Measurements from ENCODE around the gene STAT4. TPM values are rescaled to one million over a fixed set of nuclear protein-coding genes. Genes with fewer than 3 reads are reported as not detected.

STAT4 gene
- total RNA-seq, 1 experiment from 2014 or later, result 0.33 TPM

DNA sequence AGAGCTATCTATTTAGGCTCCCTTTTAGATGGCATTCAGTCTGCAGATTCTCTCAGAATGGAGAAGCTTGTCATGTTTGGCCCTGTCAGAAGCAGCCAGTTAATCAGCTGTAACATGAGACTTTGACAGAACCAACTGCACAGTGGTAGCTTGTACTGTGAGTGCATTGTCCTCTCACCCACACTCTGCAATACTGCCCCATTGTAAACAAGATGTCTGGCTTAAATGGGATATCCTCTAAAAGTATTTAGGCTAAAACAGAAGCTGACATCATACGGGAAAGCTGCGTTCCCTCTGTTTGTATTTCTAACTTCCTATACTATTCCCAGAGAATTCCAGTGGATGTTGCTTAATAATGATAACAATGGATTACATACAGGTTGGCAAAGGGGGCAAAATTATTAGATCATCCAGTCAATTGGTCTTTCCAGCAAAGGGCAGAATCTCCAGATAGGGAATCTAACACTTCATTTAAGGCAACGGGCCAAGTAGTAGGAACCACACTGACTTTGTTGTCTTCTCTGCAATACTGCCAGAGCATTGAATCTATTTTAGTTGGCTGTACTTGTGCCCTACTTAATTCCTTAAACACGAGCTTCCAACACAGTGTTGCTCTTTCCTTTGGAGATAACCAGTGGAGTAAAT, 15.4 kb upstream of the STAT4 start:
- DNase-seq, result no peak
- Histone ChIP-seq H3K18ac (ENCODE audit: insufficient read length, low read depth, low read length) (no peak overlapping the region), H3T11ph (ENCODE audit: low read length) (no peak overlapping the region), H3K4ac (ENCODE audit: low read depth, low read length) (no peak overlapping the region), H3K9ac (ENCODE audit: extremely low read depth, insufficient read length, low read length) (no peak overlapping the region), H3K14ac (ENCODE audit: insufficient read depth, low read length) (no peak overlapping the region), H3K4me1 (ENCODE audit: insufficient read depth, low read length) (no peaks in the 10 kb centered on the region), H2AK5ac (ENCODE audit: insufficient read length, low read length) (no peak overlapping the region), H3K23ac (ENCODE audit: insufficient read length, low read depth, low read length) (no peak overlapping the region), H3K4me2 (ENCODE audit: insufficient read depth, insufficient read length, low read length) (no peak overlapping the region), H4K91ac (ENCODE audit: insufficient read length, low read depth, low read length) (no peak overlapping the region), H4K20me1 (ENCODE audit: control insufficient read depth, insufficient read depth, insufficient read length) (no peaks in the 10 kb centered on the region), H3K9me3 (ENCODE audit: control insufficient read depth, low read depth, low read length) (no peaks in the 10 kb centered on the region), H2BK12ac (ENCODE audit: insufficient read length, low read depth, low read length) (no peak overlapping the region), H4K8ac (replicated peaks; ENCODE audit: insufficient read length, low read depth, low read length) (no peak overlapping the region), H3K27ac (ENCODE audit: insufficient read length, low read depth, low read length) (no peak overlapping the region), H2BK5ac (ENCODE audit: insufficient read length, low read length) (no peak overlapping the region), H3K56ac (ENCODE audit: insufficient read length, low read depth, low read length) (no peak overlapping the region), H4K5ac (ENCODE audit: insufficient read length, low read depth, low read length) (no peak overlapping the region), H3K79me1 (ENCODE audit: insufficient read depth, low read depth, low read length, poor library complexity, severe bottlenecking) (no peaks in the 10 kb centered on the region), H2AFZ (ENCODE audit: low read length) (no peak overlapping the region), H3K23me2 (ENCODE audit: insufficient read length, low read depth, low read length, poor library complexity, severe bottlenecking) (no peaks in the 10 kb centered on the region), H3K79me2 (ENCODE audit: insufficient read depth, low read length) (no peaks in the 10 kb centered on the region), H2BK120ac (ENCODE audit: low read depth, low read length, poor library complexity, severe bottlenecking) (no peak overlapping the region), H2BK20ac (ENCODE audit: low read depth, low read length, poor library complexity, severe bottlenecking) (no peak overlapping the region), H3K27me3 (ENCODE audit: insufficient read depth, low read length) (no peaks in the 10 kb centered on the region), H2BK15ac (ENCODE audit: low read depth, low read length) (no peak overlapping the region)
- no CpG with 5 or more reads among the region's 4 CpGs for WGBS (ENCODE audit: extremely low coverage, insufficient read length, low lambda C conversion rate)
- no peak overlapping the region for H3K4me3 Mint-ChIP-seq
- no peaks in the 10 kb centered on the region for H3K9me3 Mint-ChIP-seq
- TF ChIP-seq, protein P1, sequence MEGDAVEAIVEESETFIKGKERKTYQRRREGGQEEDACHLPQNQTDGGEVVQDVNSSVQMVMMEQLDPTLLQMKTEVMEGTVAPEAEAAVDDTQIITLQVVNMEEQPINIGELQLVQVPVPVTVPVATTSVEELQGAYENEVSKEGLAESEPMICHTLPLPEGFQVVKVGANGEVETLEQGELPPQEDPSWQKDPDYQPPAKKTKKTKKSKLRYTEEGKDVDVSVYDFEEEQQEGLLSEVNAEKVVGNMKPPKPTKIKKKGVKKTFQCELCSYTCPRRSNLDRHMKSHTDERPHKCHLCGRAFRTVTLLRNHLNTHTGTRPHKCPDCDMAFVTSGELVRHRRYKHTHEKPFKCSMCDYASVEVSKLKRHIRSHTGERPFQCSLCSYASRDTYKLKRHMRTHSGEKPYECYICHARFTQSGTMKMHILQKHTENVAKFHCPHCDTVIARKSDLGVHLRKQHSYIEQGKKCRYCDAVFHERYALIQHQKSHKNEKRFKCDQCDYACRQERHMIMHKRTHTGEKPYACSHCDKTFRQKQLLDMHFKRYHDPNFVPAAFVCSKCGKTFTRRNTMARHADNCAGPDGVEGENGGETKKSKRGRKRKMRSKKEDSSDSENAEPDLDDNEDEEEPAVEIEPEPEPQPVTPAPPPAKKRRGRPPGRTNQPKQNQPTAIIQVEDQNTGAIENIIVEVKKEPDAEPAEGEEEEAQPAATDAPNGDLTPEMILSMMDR (conservative IDR thresholded peaks at IDR 0.05), result no peak
- H3K27ac Mint-ChIP-seq, result no peak overlapping the region
- no peaks in the 10 kb centered on the region for H3K36me3 Mint-ChIP-seq (ENCODE audit: insufficient read depth in 1 of 3, low read depth in 3 of 3)
- H3K4me1 Mint-ChIP-seq, result peaks cover 4 to 6% of the 10 kb centered on the region in 2 experiments
- no peaks in the 10 kb centered on the region; the same call in 1 of the 2 replicates for H3K27me3 Mint-ChIP-seq (ENCODE audit: low read depth)
